ENCODE data around the gene SPINK8.

SPINK8 gene

DNA sequence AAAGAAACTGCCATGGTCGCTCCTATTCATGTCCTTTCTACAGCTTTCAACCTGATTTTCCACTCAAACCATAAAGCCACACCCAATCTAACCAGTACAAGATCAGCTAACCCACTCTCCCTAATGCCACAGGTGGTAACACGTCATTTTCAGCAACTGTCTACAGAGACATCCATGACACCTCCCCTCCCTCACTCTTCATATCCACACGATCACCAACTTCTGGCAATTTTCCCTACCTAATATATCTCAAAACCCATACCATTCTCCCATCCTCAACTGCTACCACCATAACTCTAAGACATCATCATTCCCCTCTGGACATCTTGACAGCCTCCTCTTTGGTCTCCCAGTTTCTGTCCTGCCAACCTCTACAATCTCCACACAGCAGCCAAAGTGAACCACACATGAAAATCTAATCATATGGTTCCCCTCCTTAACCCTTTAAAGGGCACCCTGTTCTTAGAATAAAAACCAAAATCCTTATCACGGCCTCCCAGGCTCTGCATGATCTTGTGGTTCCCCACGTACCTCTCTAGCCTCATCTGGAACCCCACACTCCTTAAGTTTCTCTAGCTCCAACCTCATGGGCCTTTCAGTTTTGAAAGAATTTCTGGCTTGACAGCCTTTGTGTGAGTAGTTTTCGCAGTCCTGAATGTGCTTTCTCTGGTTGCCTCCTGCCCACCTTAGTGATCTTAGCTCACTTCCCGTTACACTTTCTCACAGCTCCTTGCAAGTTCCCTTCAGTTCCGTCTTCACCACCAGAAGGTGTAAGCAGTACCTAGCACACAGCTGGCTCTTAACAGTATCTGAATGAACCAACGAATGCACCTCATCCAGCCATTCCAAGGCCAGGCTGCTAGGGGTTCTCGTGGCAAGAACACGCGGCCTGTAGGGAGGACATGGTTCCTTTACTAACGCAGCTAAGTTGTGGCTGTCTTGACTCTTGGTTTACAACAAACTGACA, 33.4 kb downstream of the SPINK8 start (continued):
- TF ChIP-seq, protein P1, sequence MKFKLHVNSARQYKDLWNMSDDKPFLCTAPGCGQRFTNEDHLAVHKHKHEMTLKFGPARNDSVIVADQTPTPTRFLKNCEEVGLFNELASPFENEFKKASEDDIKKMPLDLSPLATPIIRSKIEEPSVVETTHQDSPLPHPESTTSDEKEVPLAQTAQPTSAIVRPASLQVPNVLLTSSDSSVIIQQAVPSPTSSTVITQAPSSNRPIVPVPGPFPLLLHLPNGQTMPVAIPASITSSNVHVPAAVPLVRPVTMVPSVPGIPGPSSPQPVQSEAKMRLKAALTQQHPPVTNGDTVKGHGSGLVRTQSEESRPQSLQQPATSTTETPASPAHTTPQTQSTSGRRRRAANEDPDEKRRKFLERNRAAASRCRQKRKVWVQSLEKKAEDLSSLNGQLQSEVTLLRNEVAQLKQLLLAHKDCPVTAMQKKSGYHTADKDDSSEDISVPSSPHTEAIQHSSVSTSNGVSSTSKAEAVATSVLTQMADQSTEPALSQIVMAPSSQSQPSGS (tag by site-specific recombination; IDR thresholded peaks at IDR 0.05; ENCODE audit: low read depth) = no peak
- no peak for TF ChIP-seq ZNF830 (tag by site-specific recombination; IDR thresholded peaks at IDR 0.05; ENCODE audit: low read depth)

DNA sequence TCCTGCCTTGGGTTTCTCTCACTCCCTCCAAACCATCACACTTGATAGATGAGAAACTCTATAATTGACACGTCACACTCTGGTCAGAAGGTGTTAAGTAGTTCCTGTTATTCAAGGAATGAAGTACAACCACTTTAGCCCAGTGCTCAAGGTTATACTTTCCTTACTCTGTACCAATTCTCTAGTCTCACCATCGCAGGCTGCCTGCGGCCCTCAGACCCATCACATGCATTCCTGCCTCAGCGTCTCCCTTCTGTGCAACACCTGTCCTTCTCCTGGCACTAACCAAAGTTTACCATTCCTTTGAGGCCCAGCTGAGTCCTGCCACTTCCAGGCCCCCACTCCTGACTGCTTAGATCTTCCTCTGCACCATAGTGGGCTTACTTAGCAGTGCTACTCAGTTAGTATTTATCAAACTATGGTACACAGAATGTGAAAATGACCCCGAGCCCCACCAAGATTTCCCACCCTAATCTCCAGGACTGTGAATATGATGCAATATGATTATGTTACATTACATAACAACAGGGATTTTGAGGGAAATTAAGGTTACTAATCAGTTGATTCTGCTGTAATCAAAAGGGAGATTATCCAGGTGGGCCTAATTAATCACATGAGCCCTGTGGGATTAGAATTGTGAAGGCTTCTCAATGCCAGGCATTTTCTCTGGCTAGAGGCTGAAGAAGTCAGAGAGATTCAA, 36.2 kb downstream of the SPINK8 start:
- POLR2A ChIA-PET = interaction anchor here (0.6 kb wide), 1 partner anchor 1043 kb away, joined by 3 read pairs; the partner anchor contains the start of gene USP4
- Histone ChIP-seq H3K4me1 (ENCODE audit: control insufficient read depth, insufficient read depth, low read length) (no peaks in the 10 kb centered on the region), H3K4me3 (ENCODE audit: low read depth, low read length) (no peak overlapping the region), H3K36me3 (ENCODE audit: control insufficient read depth in 2 of 2, insufficient read depth in 1 of 2, low read length in 2 of 2) (peaks cover 0 to 60% of the 10 kb centered on the region in 2 experiments; a peak in 2 of 3 replicates), H3K27ac (ENCODE audit: extremely low read depth, low read depth, low read length) (no peak overlapping the region), H3K9me3 (ENCODE audit: control insufficient read depth, insufficient read depth, low read depth, low read length) (no peaks in the 10 kb centered on the region)
- TF ChIP-seq, protein P2, sequence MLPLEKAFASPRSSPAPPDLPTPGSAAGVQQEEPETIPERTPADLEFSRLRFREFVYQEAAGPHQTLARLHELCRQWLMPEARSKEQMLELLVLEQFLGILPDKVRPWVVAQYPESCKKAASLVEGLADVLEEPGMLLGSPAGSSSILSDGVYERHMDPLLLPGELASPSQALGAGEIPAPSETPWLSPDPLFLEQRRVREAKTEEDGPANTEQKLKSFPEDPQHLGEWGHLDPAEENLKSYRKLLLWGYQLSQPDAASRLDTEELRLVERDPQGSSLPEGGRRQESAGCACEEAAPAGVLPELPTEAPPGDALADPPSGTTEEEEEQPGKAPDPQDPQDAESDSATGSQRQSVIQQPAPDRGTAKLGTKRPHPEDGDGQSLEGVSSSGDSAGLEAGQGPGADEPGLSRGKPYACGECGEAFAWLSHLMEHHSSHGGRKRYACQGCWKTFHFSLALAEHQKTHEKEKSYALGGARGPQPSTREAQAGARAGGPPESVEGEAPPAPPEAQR (tag by site-specific recombination; IDR thresholded peaks at IDR 0.05) = no peak
- TF ChIP-seq ZNF549 (tag by site-specific recombination; IDR thresholded peaks at IDR 0.05) = no peak
- no peak for TF ChIP-seq ZNF585B (tag by site-specific recombination; IDR thresholded peaks at IDR 0.05)
- TF ChIP-seq ZFP41 (tag by site-specific recombination; IDR thresholded peaks at IDR 0.05; ENCODE audit: borderline replicate concordance) = no peak
- TF ChIP-seq KLF9 (tag by site-specific recombination; IDR thresholded peaks at IDR 0.05; ENCODE audit: low read depth) = no peak
- TF ChIP-seq ZEB2 (tag by site-specific recombination; IDR thresholded peaks at IDR 0.05) = no peak
- TF ChIP-seq ZNF121 (tag by site-specific recombination; IDR thresholded peaks at IDR 0.05) = no peak
- no peak for TF ChIP-seq ZNF140 (tag by site-specific recombination; IDR thresholded peaks at IDR 0.05)
- TF ChIP-seq, protein P3, sequence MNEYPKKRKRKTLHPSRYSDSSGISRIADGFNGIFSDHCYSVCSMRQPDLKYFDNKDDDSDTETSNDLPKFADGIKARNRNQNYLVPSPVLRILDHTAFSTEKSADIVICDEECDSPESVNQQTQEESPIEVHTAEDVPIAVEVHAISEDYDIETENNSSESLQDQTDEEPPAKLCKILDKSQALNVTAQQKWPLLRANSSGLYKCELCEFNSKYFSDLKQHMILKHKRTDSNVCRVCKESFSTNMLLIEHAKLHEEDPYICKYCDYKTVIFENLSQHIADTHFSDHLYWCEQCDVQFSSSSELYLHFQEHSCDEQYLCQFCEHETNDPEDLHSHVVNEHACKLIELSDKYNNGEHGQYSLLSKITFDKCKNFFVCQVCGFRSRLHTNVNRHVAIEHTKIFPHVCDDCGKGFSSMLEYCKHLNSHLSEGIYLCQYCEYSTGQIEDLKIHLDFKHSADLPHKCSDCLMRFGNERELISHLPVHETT (tag by site-specific recombination; IDR thresholded peaks at IDR 0.05) = no peak
- TF ChIP-seq ZBTB8A (tag by site-specific recombination; IDR thresholded peaks at IDR 0.05) = no peak
- TF ChIP-seq ZNF670 (tag by site-specific recombination; IDR thresholded peaks at IDR 0.05; ENCODE audit: low read depth) = no peak
- TF ChIP-seq, protein P4, sequence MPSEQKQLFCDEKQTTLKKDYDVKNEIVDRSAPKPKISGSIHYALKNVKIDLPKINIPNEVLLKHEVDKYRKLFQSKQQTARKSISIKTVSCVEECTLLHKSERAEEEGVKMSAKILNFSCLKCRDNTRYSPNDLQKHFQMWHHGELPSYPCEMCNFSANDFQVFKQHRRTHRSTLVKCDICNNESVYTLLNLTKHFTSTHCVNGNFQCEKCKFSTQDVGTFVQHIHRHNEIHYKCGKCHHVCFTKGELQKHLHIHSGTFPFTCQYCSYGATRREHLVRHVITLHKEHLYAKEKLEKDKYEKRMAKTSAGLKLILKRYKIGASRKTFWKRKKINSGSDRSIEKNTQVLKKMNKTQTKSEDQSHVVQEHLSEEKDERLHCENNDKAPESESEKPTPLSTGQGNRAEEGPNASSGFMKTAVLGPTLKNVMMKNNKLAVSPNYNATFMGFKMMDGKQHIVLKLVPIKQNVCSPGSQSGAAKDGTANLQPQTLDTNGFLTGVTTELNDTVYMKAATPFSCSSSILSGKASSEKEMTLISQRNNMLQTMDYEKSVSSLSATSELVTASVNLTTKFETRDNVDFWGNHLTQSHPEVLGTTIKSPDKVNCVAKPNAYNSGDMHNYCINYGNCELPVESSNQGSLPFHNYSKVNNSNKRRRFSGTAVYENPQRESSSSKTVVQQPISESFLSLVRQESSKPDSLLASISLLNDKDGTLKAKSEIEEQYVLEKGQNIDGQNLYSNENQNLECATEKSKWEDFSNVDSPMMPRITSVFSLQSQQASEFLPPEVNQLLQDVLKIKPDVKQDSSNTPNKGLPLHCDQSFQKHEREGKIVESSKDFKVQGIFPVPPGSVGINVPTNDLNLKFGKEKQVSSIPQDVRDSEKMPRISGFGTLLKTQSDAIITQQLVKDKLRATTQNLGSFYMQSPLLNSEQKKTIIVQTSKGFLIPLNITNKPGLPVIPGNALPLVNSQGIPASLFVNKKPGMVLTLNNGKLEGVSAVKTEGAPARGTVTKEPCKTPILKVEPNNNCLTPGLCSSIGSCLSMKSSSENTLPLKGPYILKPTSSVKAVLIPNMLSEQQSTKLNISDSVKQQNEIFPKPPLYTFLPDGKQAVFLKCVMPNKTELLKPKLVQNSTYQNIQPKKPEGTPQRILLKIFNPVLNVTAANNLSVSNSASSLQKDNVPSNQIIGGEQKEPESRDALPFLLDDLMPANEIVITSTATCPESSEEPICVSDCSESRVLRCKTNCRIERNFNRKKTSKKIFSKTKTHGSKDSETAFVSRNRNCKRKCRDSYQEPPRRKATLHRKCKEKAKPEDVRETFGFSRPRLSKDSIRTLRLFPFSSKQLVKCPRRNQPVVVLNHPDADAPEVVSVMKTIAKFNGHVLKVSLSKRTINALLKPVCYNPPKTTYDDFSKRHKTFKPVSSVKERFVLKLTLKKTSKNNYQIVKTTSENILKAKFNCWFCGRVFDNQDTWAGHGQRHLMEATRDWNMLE (tag by site-specific recombination; conservative IDR thresholded peaks at IDR 0.05; ENCODE audit: low read depth) = no peak
- no peak for TF ChIP-seq ZNF654 (tag by site-specific recombination; IDR thresholded peaks at IDR 0.05; ENCODE audit: low read depth)
- TF ChIP-seq, protein P1 (tag by site-specific recombination; IDR thresholded peaks at IDR 0.05; ENCODE audit: low read depth) = no peak
- no peak for TF ChIP-seq HOXA7 (CRISPR knock-in tag; IDR thresholded peaks at IDR 0.05; ENCODE audit: borderline replicate concordance)
- no peak for TF ChIP-seq MEIS1 (CRISPR knock-in tag; IDR thresholded peaks at IDR 0.05; ENCODE audit: borderline replicate concordance)
- TF ChIP-seq, protein P5, sequence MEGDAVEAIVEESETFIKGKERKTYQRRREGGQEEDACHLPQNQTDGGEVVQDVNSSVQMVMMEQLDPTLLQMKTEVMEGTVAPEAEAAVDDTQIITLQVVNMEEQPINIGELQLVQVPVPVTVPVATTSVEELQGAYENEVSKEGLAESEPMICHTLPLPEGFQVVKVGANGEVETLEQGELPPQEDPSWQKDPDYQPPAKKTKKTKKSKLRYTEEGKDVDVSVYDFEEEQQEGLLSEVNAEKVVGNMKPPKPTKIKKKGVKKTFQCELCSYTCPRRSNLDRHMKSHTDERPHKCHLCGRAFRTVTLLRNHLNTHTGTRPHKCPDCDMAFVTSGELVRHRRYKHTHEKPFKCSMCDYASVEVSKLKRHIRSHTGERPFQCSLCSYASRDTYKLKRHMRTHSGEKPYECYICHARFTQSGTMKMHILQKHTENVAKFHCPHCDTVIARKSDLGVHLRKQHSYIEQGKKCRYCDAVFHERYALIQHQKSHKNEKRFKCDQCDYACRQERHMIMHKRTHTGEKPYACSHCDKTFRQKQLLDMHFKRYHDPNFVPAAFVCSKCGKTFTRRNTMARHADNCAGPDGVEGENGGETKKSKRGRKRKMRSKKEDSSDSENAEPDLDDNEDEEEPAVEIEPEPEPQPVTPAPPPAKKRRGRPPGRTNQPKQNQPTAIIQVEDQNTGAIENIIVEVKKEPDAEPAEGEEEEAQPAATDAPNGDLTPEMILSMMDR (tag by site-specific recombination; IDR thresholded peaks at IDR 0.05) = no peak
- CTCF ChIA-PET = interaction anchor here (0.5 to 0.6 kb wide), 2 partner anchors 139 to 499 kb away, joined by 3 to 6 read pairs; no protein-coding TSS in a partner anchor

Data from HEK293 (cell line).